ENCODE data around the gene ARHGEF16. TPM values are rescaled to one million over a fixed set of nuclear protein-coding genes. Genes with fewer than 3 reads are reported as not detected.

The ARHGEF16 gene
- total and polyA plus RNA-seq, 11 donors: 0.31 to 1.4 (median 0.51) TPM

DNA sequence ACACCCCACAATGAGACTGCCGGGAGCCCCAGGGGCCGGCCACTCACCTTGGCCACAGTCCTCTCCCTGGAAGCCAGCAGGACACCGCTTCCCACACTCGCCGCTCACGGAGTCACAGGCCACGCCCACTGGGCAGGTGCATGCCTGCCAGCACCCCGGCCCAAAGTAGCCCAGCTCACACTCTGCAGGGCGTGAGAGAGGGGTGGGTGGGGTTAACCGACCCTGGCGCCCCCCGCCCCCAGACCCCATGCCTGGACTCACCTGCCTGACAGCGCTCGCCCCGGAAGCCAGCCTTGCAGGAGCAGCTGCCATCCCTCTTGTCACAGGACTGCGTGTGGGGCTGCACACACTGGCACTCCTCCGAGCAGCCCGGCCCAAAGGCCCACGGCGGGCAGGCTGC, 50.7 kb downstream of the ARHGEF16 start:
- intact Hi-C loops (cut with DNase I): no loop called here
- Histone ChIP-seq H3K27ac (no peak overlapping the region), H3K4me1 (peaks cover 0 to 5% (median 0%) of the 10 kb centered on the region in 12 donors), H3K27me3 (no peaks in the 10 kb centered on the region), H3K36me3 (no peaks in the 10 kb centered on the region), H3K9me3 (no peaks in the 10 kb centered on the region), H3K4me3 (no peak overlapping the region)
- ATAC-seq (no peak), DNase-seq (no peak)
- 89 to 98% (median 92%) methylated on average over 12 to 20 of the region's 20 CpGs for WGBS, 4 donors
- no peak for TF ChIP-seq POLR2A (IDR thresholded peaks at IDR 0.05)
- TF ChIP-seq, protein P1, sequence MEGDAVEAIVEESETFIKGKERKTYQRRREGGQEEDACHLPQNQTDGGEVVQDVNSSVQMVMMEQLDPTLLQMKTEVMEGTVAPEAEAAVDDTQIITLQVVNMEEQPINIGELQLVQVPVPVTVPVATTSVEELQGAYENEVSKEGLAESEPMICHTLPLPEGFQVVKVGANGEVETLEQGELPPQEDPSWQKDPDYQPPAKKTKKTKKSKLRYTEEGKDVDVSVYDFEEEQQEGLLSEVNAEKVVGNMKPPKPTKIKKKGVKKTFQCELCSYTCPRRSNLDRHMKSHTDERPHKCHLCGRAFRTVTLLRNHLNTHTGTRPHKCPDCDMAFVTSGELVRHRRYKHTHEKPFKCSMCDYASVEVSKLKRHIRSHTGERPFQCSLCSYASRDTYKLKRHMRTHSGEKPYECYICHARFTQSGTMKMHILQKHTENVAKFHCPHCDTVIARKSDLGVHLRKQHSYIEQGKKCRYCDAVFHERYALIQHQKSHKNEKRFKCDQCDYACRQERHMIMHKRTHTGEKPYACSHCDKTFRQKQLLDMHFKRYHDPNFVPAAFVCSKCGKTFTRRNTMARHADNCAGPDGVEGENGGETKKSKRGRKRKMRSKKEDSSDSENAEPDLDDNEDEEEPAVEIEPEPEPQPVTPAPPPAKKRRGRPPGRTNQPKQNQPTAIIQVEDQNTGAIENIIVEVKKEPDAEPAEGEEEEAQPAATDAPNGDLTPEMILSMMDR (IDR thresholded peaks at IDR 0.05): no peak

DNA sequence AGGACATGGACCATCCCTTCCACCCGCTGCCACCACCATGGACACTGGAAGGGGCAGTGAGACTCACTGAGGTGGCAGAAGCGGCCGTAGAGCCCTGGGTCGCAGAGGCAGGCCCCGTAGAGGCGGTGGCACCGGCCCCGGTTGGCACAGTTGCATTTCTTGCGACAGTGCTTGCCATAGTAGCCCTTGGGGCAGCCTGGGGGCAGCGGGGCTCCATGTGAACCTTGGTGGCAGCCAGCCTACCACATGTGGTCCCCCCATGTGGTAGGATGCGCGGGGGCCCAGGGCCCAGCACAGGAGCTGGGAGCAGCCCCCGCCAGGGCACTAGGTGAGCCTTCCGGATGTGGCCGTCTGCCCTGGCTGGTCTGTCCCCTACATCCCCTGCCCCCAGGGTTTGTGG, 51.6 kb downstream of the ARHGEF16 start:
- peaks cover 0 to 5% (median 0%) of the 10 kb centered on the region in 12 donors for H3K4me1 ChIP-seq
- no peak overlapping the region for H3K27ac ChIP-seq
- intact Hi-C loops (cut with DNase I): no loop called here
- TF ChIP-seq POLR2A (IDR thresholded peaks at IDR 0.05): no peak
- TF ChIP-seq, protein P1 (IDR thresholded peaks at IDR 0.05): no peak
- H3K36me3 ChIP-seq: no peaks in the 10 kb centered on the region
- no peaks in the 10 kb centered on the region for H3K9me3 ChIP-seq
- H3K4me3 ChIP-seq: no peak overlapping the region
- H3K27me3 ChIP-seq: no peaks in the 10 kb centered on the region
- WGBS, 4 donors: 86 to 98% (median 93%) methylated on average over 1 to 15 of the region's 15 CpGs
- DNase-seq (no peak), ATAC-seq (no peak)

GRCh38 chr1:3506943-3507342, 52.5 kb downstream of the ARHGEF16 start:
- intact Hi-C loops (cut with DNase I): no loop called here
- H3K27me3 ChIP-seq: no peaks in the 10 kb centered on the region
- 86 to 98% (median 94%) methylated on average over 7 of the region's 7 CpGs for WGBS, 4 donors
- DNase-seq: no peak
- H3K4me1 ChIP-seq: peaks cover 0 to 5% (median 0%) of the 10 kb centered on the region in 12 donors
- H3K9me3 ChIP-seq: no peaks in the 10 kb centered on the region
- no peak for ATAC-seq
- TF ChIP-seq POLR2A (IDR thresholded peaks at IDR 0.05): no peak
- TF ChIP-seq, protein P1 (IDR thresholded peaks at IDR 0.05): no peak
- no peak overlapping the region for H3K27ac ChIP-seq
- no peaks in the 10 kb centered on the region for H3K36me3 ChIP-seq
- no peak overlapping the region for H3K4me3 ChIP-seq

GRCh38 chr1:3507636-3508275, 53.3 kb downstream of the ARHGEF16 start:
- DNase-seq (no peak), ATAC-seq (no peak)
- TF ChIP-seq, protein P1 (IDR thresholded peaks at IDR 0.05): no peak
- TF ChIP-seq POLR2A (IDR thresholded peaks at IDR 0.05): no peak
- H3K4me1 ChIP-seq: peaks cover 0 to 5% (median 0%) of the 10 kb centered on the region in 12 donors
- H3K36me3 ChIP-seq: no peaks in the 10 kb centered on the region
- intact Hi-C loops (cut with DNase I): no loop called here
- H3K9me3 ChIP-seq: no peaks in the 10 kb centered on the region
- WGBS, 4 donors: 74 to 87% (median 82%) methylated on average over 9 to 11 of the region's 11 CpGs
- no peak overlapping the region for H3K27ac ChIP-seq
- H3K27me3 ChIP-seq: no peaks in the 10 kb centered on the region
- H3K4me3 ChIP-seq: no peak overlapping the region

Data from heart left ventricle (tissue), 16 donors.